GM19463 (cell line): ENCODE measurements around the gene KNTC1.
"Not testable (repeated sequence)": the region's sequence is repeated elsewhere in the genome, so short reads cannot be mapped to it uniquely, and the experiment has no call there.

Experiments
- ATAC-seq: cut with Tn5 transposase; IDR thresholded peaks from one replicate; pipeline ENCODE4 v1.9.1; 2021; ENCODE audit warnings: mild to moderate bottlenecking, moderate library complexity; ENCODE audit not compliant: unreplicated experiment

KNTC1 gene

DNA sequence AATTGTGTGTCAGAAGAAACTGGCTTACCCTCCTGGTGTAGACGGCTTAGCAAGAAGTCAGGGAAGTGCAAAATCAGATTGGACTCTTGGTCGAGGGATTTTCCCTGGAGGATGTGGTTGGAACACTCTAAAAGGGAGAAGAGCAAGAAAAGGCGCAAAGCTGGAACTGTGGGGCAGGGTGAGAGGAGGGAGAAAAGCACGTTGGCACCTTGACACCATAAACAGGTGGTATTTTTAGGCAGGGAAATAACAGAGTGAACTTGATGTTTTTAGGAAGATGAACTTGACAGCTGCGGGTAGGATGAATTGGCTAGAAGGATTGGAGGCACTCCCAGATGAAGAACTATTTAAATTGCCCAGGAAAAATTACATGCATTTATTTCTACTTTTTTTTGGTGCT is 108.4 kb downstream of the KNTC1 start:
- no peak for ATAC-seq

DNA sequence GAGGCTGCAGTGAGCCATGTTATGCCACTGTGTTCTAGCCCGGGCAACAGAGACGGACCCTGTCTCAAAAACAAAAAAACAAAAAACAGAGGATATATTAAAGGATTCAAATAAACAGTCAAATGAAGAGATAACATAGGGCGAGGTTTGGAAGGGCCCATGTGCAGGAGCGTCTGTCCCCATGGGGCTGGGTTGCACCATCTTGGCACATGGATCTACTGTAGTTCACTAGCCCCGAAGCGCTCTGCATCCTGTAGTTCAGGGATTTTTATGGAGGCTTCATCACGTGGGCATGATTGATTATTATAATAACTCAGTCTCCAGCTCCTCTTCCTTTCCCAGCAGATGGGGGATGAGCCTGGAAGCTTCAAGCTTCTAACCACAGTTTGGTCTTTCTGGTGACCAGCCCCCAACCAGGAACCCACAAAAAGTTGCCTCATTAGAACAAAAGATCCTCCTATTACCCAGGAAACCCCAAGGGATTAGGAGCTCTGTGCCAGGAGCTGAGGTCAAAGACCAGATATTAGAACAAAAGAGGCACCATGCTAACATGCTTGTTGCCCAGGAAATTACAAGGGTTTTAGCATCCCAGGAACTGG is 116.3 kb downstream of the KNTC1 start:
- no peak for ATAC-seq

DNA sequence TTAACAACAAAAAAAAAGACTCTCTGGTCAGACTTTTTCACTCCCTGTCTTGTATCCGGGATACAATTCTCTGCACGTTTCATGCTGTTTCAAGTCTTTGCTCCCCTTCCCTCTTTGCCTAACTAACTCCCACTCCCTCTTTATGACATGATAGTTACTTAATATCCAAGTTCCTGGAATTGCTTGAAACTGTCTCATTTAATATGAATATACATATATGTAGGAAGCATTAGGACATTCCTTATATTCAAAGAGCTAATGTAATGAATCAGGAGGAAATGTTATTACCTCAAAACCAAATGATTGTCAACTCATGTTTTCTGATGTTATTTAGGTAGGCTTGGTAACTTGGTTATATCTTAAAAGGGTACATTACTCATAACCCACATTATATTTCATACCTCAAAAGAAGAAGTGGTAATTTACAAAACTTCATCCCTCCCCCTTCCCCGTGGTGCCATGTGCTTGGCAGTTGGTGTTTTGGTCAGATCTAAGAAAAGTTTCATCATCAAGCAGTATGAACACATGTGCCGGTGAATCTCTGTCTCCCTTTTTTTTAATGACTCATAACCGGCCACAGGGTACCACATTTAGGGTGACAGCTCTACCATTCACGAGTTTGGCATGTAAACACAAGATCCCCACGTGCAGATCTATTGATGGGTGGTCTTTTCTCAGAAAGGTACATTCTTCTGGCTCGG is 119.6 kb downstream of the KNTC1 start:
- ATAC-seq: peak; percentile 94

DNA sequence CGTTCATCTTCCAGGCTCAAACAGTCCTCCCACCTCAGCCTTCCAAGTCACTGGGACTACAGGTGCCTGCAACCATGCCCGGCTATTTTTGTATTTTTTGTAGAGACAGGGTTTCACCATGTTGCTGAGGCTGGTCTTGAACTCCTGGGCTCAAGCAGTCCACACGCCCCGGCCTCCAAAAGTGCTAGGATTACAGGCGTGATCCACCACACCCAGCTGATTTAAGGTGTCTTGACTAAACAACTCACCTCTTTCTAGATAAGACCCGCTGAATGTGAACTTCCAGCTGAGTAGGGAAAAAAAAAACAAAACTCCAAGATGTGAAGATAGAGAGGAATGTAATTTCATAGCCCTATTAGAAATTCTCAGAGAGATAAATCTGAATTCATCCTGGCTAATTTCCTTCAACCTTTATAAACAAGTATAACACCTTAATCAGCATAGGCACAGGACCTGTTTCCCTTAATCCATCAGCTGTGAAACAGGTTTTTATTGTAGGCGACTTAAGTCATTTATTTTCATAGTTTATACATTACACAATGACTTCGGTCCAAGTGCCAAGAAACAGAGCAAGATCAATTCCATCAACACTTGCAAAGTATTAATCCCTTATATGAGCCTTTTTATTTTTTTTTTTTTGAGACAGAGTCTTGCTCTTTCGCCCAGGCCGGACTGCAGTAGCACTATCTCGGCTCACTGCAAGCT is 124.6 kb downstream of the KNTC1 start:
- ATAC-seq: no peak

DNA sequence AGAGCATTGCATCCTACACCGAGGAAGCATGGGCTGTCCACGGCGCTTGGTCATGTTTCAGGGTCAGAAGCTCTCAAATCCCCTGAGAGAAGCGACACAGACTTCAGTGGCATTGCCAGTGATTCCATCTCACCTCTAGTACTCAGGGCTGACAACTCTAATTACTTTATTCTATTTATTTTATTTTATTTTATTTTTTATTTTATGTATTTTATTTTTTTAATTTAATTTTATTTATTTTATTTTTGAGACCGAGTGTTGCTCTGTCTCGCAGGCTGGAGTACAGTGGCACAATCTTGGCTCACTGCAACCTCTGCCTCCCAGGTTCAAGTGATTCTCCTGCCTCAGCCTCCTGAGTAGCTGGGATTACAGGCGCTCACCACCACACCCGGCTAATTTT is 126.2 kb downstream of the KNTC1 start:
- ATAC-seq: not testable (repeated sequence)

DNA sequence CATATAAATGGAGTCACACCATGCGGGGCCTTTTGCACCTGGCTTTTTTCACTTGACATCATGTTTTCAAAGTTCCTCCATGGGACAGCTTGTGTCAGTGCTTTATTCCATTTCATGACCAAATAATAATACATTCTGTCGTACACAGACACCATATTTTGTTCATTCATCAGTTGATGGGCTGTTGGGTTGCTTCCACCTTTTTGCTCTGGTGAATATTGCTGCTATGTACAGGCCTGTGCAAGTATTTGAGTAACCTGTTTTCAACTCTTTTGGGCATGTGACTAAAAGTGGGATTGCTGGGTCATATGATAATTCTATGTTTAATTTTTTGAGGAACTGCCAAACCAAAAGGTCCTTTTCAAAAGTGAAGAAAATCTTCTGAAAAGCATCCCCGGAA is 129.2 kb downstream of the KNTC1 start:
- no peak for ATAC-seq

DNA sequence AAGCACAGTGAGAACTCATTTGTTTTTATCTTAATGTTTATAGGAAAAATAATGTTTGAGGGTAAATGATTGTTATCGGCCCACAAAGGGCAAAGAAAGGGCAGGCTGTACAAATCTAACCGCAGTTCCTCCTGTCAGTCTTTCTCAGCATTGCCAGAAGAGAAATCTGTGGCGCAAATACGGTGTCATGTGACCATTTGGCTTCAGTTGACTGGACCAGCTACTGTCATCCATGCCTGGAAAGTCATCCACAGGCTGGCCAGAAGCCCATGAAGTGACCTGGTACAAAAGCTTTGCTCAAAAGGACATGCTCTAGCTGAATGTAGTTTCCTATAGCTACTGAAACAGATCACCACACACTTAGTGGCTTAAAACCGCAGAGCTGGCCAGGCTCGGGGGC is 132.5 kb downstream of the KNTC1 start:
- ATAC-seq: no peak

DNA sequence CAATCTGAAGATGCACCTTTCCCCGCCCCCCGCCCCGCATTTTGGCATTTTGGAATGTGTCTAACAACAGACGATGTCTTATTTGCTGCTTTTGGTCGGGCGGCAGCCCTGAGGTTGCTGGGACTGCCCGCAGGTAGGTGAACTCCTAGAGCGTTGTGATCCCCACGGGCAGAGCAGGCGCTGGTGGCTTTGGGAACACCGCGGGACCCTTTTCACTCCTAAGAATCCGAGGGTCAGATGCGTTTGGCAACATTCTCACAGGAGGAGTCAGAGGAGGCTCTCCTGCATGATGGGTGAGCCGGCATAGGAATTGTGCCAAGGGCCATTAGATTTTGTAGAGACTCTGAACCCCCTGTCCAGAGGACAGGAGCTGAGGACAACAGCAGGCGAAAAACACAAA is 134.2 kb downstream of the KNTC1 start:
- no peak for ATAC-seq

DNA sequence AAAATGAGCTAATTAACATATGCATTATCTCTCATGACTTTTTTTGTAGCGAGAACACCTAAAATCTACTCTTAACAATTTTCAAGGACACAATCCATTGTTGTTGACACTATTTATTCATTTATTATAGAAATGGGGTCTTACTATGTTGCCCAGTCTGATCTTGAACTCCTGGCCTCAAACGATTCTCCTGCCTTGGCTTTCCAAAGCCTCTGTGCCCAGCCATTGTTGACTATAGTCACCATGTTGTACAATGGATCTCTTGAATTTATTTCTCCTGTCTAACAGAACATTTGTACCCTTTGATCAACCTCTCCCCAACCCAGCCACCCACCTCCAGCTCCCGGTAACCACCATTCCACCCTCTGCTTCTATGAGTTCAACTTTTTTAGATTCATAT is 134.9 kb downstream of the KNTC1 start:
- ATAC-seq: no peak

DNA sequence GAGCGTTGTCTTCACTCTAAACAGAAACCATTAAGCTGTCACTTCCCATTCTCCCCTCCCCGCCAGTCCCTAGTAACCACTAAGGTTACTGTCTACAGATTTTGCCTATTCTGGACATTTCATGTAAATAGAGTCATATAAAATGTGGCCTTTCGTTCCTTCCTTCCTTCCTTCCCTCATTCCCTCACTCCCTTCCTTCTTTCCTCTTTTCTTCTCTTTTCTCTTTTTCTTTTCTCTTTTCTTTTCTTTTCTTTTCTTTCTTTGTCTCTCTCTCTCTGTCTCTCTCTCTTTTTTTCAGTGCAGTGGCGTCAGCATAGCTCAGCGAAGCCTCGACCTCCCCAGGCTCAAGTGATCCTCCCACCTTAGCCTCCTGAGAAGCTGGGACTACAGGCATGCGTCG is 138.3 kb downstream of the KNTC1 start:
- ATAC-seq: no peak

DNA sequence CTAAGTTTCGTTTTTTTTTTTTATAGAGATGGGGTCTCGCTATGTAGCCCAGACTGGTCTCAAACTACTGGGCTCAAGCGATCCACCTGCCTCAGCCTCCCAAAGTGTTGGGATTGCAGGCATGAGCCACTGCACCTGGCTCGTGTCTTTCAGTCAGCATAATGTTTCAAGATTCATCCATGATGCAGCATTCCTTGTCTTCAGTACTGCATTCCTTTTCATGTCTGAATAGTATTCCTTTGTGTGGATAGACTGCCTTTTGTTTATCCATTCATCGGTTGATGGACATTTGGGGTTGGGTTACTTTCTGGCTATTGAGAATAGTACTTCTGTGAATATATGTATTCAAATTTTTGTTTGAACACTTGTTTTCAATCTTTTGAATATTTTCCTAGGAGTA is 138.7 kb downstream of the KNTC1 start:
- ATAC-seq: no peak

DNA sequence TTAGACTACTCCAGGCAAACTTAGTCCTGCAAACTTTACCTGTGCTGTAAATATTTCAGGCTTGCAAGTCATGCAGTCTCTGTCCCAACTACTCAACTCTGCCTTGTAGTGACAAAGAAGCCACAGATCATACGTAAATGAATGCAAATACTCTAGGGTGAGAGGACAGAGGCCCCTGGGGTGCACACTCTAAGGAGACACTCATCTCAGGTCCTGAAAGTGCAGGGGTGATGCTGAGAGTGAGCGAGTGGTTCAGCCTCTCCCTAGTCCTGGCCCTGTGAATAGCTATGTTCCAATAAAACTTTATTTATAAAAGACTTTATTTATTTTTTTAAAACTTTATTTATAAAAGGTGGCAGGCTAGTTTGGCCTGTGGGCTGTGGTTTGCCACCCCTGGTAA is 141.2 kb downstream of the KNTC1 start:
- no peak for ATAC-seq

DNA sequence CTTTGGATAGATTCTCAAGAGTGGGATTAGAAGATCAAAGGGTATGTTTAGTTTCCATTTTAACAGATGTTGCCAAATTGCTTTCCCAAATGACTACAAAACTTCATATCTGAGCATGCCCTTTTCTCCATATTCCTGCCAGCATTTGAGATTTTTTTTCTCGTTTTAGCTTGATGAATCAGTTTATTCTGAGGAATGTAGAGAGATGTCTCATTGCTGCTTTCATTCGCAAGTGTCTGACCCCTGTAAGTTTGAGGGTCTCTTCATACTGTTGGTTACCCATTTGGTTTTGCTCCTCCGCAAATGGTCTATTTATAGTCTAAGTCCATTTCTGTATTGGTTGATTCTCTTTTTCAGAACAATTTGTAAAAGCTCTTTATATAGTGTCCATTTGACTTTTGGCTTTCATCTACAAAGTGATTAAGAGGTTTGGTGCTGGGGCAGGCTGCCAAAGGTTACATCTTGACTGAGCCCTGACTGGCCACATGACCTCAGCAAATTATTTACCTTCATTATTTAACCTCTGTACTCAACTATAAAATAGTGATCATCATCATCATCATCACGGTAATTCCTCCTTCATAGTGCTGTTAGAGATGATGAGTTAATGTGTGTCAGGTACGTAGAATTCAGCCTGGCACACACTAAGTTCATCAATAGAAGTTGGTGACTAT is 142.5 kb downstream of the KNTC1 start:
- ATAC-seq: no peak

DNA sequence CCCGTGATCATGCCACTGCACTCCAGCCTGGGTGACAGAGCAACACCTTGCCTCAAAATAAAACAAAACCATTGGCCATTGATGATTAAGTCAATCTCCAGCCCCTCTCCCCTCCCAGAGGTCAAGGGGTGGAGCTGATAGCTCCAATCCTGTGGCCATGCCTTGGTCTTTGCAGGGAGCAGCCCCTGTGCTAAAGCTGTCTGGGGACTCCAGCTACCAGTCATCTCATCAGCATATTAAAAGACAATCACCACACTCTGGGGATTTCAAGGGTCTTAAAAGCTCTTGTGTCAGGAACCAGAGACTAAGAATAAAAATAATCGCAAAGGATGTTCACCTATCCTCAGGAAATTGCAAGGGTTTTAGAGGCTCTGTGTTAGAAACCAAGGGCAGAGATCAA is 145.5 kb downstream of the KNTC1 start:
- no peak for ATAC-seq
